ENCODE data around the gene ACY1. TPM values are rescaled to one million over a fixed set of nuclear protein-coding genes. Genes with fewer than 3 reads are reported as not detected.

The ACY1 gene
- total and polyA plus RNA-seq, 2 of the 13 experiments (the other 11 are each of a cell fraction or from before 2014, with no cell fraction given), result 113 to 162 TPM

DNA sequence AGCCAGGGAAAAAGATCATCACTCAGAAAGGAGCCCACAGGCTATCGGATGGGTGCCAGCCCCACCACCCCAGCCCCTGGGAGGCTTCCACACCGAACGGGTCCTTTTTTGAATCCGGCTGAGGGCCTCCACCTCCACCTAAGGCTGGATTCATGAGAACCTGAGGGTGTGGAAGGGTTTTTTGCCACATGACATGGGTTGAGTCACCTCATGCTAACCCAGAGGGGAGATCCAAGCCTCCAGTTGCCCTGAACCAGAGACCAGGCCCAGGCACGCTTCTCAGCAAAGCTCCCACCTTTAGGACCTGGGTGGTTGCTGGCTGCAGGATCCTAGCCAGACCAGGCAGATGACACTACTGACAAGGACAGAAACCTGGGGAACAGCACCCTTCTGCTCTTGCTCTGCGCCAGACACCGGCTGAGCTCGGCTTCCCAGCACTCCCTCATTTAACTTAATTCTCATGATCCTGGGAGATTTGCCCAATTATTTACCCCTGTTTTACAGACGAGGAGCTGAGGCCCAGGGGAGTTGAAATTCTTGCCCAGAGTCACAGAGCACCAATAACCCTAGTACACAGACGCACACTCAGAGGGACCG, 47.5 kb downstream of the ACY1 start (continued):
- TF ChIP-seq ZNF639 (CRISPR knock-in tag; conservative IDR thresholded peaks at IDR 0.05) (no peak), MIER2 (CRISPR knock-in tag; IDR thresholded peaks at IDR 0.05) (no peak), BORCS8-MEF2B (CRISPR knock-in tag; IDR thresholded peaks at IDR 0.05) (no peak), ZNF768 (CRISPR knock-in tag; IDR thresholded peaks at IDR 0.05) (no peak)
- TF ChIP-seq, protein P1, sequence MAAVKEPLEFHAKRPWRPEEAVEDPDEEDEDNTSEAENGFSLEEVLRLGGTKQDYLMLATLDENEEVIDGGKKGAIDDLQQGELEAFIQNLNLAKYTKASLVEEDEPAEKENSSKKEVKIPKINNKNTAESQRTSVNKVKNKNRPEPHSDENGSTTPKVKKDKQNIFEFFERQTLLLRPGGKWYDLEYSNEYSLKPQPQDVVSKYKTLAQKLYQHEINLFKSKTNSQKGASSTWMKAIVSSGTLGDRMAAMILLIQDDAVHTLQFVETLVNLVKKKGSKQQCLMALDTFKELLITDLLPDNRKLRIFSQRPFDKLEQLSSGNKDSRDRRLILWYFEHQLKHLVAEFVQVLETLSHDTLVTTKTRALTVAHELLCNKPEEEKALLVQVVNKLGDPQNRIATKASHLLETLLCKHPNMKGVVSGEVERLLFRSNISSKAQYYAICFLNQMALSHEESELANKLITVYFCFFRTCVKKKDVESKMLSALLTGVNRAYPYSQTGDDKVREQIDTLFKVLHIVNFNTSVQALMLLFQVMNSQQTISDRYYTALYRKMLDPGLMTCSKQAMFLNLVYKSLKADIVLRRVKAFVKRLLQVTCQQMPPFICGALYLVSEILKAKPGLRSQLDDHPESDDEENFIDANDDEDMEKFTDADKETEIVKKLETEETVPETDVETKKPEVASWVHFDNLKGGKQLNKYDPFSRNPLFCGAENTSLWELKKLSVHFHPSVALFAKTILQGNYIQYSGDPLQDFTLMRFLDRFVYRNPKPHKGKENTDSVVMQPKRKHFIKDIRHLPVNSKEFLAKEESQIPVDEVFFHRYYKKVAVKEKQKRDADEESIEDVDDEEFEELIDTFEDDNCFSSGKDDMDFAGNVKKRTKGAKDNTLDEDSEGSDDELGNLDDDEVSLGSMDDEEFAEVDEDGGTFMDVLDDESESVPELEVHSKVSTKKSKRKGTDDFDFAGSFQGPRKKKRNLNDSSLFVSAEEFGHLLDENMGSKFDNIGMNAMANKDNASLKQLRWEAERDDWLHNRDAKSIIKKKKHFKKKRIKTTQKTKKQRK (IDR thresholded peaks at IDR 0.05; ENCODE audit: low read length), result no peak
- TF ChIP-seq, protein P2, sequence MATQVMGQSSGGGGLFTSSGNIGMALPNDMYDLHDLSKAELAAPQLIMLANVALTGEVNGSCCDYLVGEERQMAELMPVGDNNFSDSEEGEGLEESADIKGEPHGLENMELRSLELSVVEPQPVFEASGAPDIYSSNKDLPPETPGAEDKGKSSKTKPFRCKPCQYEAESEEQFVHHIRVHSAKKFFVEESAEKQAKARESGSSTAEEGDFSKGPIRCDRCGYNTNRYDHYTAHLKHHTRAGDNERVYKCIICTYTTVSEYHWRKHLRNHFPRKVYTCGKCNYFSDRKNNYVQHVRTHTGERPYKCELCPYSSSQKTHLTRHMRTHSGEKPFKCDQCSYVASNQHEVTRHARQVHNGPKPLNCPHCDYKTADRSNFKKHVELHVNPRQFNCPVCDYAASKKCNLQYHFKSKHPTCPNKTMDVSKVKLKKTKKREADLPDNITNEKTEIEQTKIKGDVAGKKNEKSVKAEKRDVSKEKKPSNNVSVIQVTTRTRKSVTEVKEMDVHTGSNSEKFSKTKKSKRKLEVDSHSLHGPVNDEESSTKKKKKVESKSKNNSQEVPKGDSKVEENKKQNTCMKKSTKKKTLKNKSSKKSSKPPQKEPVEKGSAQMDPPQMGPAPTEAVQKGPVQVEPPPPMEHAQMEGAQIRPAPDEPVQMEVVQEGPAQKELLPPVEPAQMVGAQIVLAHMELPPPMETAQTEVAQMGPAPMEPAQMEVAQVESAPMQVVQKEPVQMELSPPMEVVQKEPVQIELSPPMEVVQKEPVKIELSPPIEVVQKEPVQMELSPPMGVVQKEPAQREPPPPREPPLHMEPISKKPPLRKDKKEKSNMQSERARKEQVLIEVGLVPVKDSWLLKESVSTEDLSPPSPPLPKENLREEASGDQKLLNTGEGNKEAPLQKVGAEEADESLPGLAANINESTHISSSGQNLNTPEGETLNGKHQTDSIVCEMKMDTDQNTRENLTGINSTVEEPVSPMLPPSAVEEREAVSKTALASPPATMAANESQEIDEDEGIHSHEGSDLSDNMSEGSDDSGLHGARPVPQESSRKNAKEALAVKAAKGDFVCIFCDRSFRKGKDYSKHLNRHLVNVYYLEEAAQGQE (IDR thresholded peaks at IDR 0.05; ENCODE audit: borderline replicate concordance in 1 of 2, low read depth in 1 of 2, low read length in 2 of 2), result no peak

Data from HepG2 (cell line).